Ascending aorta (tissue), 2 donors: ENCODE results near the gene LYRM2. TPM values are rescaled to one million over a fixed set of nuclear protein-coding genes. Genes with fewer than 3 reads are reported as not detected.

Experiments
- DNase-seq, 2 donors: peaks; one replicate each; pipeline ENCODE4 v3.0.0-alpha.2; 2019; ENCODE audit warnings: low spot score in 2 of 2
- H3K27ac ChIP-seq, 2 donors: fragments of 200-600 bp; sonication (generic); one replicate each; pipeline ENCODE4 v1.5.1; 2016 to 2017; ENCODE audit warnings: mild to moderate bottlenecking in 1 of 2
- H3K27me3 ChIP-seq: fragments of 200-600 bp; sonication (generic); one replicate; pipeline ENCODE4 v1.5.1; 2017
- H3K36me3 ChIP-seq, 2 donors: fragments of 200-600 bp; sonication (generic); one replicate each; pipeline ENCODE4 v1.5.1; 2016
- H3K4me1 ChIP-seq, 2 donors: fragments of 200-600 bp; sonication (generic); one replicate each; pipeline ENCODE4 v1.5.1; 2016 to 2017; ENCODE audit warnings: mild to moderate bottlenecking in 1 of 2
- H3K4me3 ChIP-seq, 2 donors: fragments of 200-600 bp; sonication (generic); one replicate each; pipeline ENCODE4 v1.5.1; 2016 to 2017; ENCODE audit warnings: mild to moderate bottlenecking in 1 of 2
- H3K9me3 ChIP-seq, 2 donors: fragments of 200-600 bp; sonication (generic); one replicate each; pipeline ENCODE4 v1.5.1; 2016
- CTCF ChIP-seq, 3 experiments: fragments of 200-600 bp in 2 of 3; fragments of 450-650 bp in 1 of 3; sonication (generic) in 2 of 3; IDR thresholded peaks; one replicate each; pipeline ENCODE4 v1.5.1; 2016 to 2019; ENCODE audit warnings: antibody characterized with exemption in 3 of 3, mild to moderate bottlenecking in 1 of 3, moderate library complexity in 1 of 3
- intact Hi-C: fragments of 100-400 bp; cut with DNase I; formaldehyde crosslinking; loops from one replicate; pipeline ENCODE4 v1.15.1; 2023
- total RNA-seq: library from RNA; depleted of rRNA; stranded (reverse); fragments of >200 nt; gene quantifications from one replicate; pipeline ENCODE4 v1.1.0, GENCODE V29; 2016

The LYRM2 gene
- total RNA-seq, 1 donor from 2014 or later = 5.6 TPM

DNA sequence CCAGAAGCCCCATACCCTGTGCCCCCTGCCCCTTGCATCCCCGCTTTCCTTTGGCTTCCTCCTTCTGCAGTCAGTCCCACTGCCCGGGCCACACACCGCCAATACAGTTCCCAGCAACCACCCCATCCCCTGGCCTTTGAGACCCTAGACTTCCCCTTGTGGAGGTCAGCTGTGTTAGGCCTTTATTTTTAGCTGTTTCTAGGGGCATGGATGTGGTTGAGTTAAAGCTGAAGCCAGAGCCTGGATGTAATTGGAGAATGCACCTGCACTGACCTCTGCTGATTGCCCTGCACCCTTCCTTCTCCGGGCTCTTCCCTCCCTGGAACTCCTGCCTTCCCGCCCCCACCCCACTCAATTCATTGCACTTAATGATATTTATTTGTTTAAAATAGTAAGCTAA lies 33.9 kb downstream of the LYRM2 start:
- H3K36me3 ChIP-seq = peaks cover 0 to 26% of the 10 kb centered on the region in 2 donors
- H3K27me3 ChIP-seq = no peaks in the 10 kb centered on the region
- no peaks in the 10 kb centered on the region for H3K9me3 ChIP-seq
- H3K4me1 ChIP-seq = no peaks in the 10 kb centered on the region
- DNase-seq = no peak
- no peak overlapping the region for H3K27ac ChIP-seq
- intact Hi-C loops = no loop called here
- TF ChIP-seq CTCF (IDR thresholded peaks at IDR 0.05) = no peak
- H3K4me3 ChIP-seq = no peak overlapping the region

GRCh38 chr6:89602166-89602565 lies 36.4 kb downstream of the LYRM2 start:
- intact Hi-C loops = no loop called here
- no peak for TF ChIP-seq CTCF (IDR thresholded peaks at IDR 0.05)
- no peak overlapping the region for H3K27ac ChIP-seq
- peaks cover 0 to 19% of the 10 kb centered on the region in 2 donors for H3K36me3 ChIP-seq
- no peak overlapping the region for H3K4me3 ChIP-seq
- H3K9me3 ChIP-seq = no peaks in the 10 kb centered on the region
- H3K27me3 ChIP-seq = no peaks in the 10 kb centered on the region
- peaks cover 3 to 10% of the 10 kb centered on the region in 2 donors for H3K4me1 ChIP-seq
- no peak for DNase-seq

DNA sequence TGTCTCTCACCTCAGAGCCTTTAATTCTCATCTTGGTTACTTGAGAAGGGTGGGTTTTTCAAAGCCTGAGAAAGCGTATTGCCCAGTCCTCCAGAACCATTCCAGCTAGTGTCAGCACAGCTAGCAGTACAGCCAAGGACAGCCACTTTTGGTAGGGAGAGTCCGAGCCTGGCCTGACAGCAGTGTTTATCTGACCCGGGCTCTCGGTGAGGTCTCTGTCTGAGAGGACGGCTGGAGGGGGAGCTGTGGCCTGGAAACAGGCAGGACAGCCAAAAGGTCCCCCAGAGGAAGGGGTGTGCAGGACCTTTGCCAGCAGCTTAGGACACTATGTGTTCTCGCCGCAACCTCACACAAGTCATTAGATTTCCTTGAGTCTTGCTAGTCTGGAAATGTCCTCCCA lies 38.8 kb downstream of the LYRM2 start:
- peak overlapping the region; percentile 50 to 81 for H3K27ac ChIP-seq

GRCh38 chr6:89597988-89598387 lies 40.6 kb downstream of the LYRM2 start:
- DNase-seq = peak in 1 of 2 donors; percentile 66
- Histone ChIP-seq H3K27me3 (no peaks in the 10 kb centered on the region), H3K4me3 (no peak overlapping the region), H3K36me3 (peaks cover 0 to 12% of the 10 kb centered on the region in 2 donors), H3K27ac (peak overlapping the region in 1 of 2 donors; percentile 3), H3K4me1 (peaks cover 3 to 10% of the 10 kb centered on the region in 2 donors), H3K9me3 (no peaks in the 10 kb centered on the region)
- peak; percentile 23 to 44 (median 37) for TF ChIP-seq CTCF (IDR thresholded peaks at IDR 0.05)
- intact Hi-C loops = loop anchor here (1.0 to 5.0 kb wide), 3 partner anchors 115 to 226 kb away; partner anchors contain the start of gene ANKRD6

More for the DNA sequence above, 38.8 kb downstream of the LYRM2 start:
- Histone ChIP-seq H3K9me3 (no peaks in the 10 kb centered on the region), H3K36me3 (peaks cover 0 to 12% of the 10 kb centered on the region in 2 donors), H3K4me1 (peaks cover 3 to 10% of the 10 kb centered on the region in 2 donors), H3K27me3 (no peaks in the 10 kb centered on the region), H3K4me3 (peak overlapping the region in 1 of 2 donors; percentile 44)
- TF ChIP-seq CTCF (IDR thresholded peaks at IDR 0.05) = no peak
- DNase-seq = no peak
- intact Hi-C loops = loop anchor here (2.0 to 5.0 kb wide), 2 partner anchors 117 to 227 kb away; no protein-coding TSS in a partner anchor

DNA sequence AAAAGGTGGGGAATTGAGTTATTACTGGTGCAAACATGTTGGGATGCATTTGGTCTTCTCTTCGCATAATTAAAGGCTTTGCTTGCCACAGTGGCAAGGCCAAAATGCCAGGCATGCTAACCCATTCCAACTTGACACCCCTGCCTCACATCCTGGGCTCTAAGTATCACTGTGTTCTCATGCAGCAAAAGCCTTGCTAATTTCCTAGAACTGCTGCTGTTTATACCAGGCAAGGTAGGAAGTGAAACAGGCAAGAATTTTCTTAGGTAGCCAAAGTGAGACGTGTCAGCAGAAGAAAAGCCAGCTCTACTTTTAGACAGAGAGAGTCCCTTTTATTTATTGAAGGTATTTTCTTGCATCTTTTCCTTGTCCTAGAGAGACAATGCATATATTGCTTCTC lies 41.2 kb downstream of the LYRM2 start:
- Histone ChIP-seq H3K27me3 (no peaks in the 10 kb centered on the region), H3K9me3 (no peaks in the 10 kb centered on the region), H3K4me1 (peaks cover 3 to 10% of the 10 kb centered on the region in 2 donors), H3K4me3 (no peak overlapping the region), H3K36me3 (peaks cover 0 to 6% of the 10 kb centered on the region in 2 donors), H3K27ac (no peak overlapping the region)
- no peak for DNase-seq
- intact Hi-C loops = loop anchor here (5.0 kb wide), 1 partner anchor 225 kb away; no protein-coding TSS in a partner anchor
- no peak for TF ChIP-seq CTCF (IDR thresholded peaks at IDR 0.05)
